Muscle layer of duodenum (tissue), 2 donors: ENCODE data around the gene CDH23.

ENCODE experiments used
- H3K27ac ChIP-seq: one replicate; pipeline ENCODE4 v1.7.0; 2013; ENCODE audit warnings: mild to moderate bottlenecking, low read length
- H3K27me3 ChIP-seq: one replicate; pipeline ENCODE4 v1.7.0; 2013; ENCODE audit warnings: low read depth, mild to moderate bottlenecking, control low read depth, low read length
- H3K36me3 ChIP-seq, 2 donors: one replicate each; pipeline ENCODE4 v1.7.0; 2013; ENCODE audit warnings: low read length in 2 of 2, control low read depth in 1 of 2, mild to moderate bottlenecking in 1 of 2; ENCODE audit not compliant: insufficient read depth in 2 of 2, control insufficient read depth in 1 of 2
- H3K4me1 ChIP-seq, 2 donors: one replicate each; pipeline ENCODE4 v1.7.0; 2013; ENCODE audit warnings: low read length in 2 of 2, mild to moderate bottlenecking in 2 of 2, control low read depth in 1 of 2, moderate library complexity in 1 of 2; ENCODE audit not compliant: insufficient read depth in 2 of 2, control insufficient read depth in 1 of 2
- H3K4me3 ChIP-seq, 2 donors: one replicate each; pipeline ENCODE4 v1.7.0; 2013; ENCODE audit warnings: low read length in 2 of 2, low read depth in 1 of 2, mild to moderate bottlenecking in 1 of 2
- H3K9me3 ChIP-seq, 2 donors: one replicate each; pipeline ENCODE4 v1.7.0; 2013; ENCODE audit warnings: low read length in 2 of 2, control low read depth in 1 of 2, mild to moderate bottlenecking in 1 of 2; ENCODE audit not compliant: control insufficient read depth in 1 of 2
- donor health status: healthy.

Gene CDH23

DNA sequence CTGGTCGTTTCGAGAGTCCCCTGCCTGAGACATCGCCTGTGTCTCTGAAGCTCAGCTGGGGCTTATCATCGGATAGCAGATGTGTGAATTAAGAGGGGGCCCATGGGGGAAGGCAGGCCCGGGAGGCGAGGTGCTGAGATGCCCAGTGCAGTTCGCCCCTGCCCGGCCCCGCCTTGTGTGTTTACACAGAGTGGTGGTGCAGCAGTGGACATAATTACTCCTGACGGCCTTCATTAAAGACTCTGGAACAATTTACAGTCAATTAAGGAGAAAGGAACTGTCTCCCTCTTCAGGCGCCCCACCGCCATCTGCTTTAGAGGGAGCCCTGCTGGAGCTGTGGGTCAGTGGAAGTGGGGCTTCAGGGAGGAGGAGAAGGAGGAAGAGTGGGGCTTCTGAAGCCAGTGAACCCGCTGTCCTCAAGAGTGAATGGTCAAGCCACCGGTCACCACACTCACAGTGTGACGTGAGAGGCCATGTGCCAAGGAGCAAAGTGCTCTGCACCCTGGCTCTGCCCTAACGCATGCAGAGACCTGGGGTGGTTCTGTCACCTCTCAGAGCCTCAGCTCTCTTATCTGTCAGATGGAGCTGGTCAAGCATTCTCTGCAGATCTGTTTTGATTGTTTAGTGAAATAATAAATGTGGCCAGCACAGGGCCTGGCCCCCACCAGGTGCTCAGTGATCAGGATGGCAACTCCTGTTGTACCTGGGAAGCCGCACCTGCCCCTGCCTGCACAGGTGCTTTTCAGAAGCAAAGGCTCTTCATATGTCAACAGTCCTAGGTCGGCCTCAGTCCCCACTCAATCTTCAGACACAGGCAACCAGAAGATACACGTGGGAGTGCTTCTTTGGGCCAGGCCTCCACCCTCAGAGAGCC is 65.6 kb downstream of the CDH23 start:
- H3K27me3 ChIP-seq: no peaks in the 10 kb centered on the region
- H3K4me1 ChIP-seq: no peaks in the 10 kb centered on the region
- H3K9me3 ChIP-seq: no peaks in the 10 kb centered on the region
- no peak overlapping the region for H3K27ac ChIP-seq
- H3K36me3 ChIP-seq: no peaks in the 10 kb centered on the region
- no peak overlapping the region for H3K4me3 ChIP-seq

DNA sequence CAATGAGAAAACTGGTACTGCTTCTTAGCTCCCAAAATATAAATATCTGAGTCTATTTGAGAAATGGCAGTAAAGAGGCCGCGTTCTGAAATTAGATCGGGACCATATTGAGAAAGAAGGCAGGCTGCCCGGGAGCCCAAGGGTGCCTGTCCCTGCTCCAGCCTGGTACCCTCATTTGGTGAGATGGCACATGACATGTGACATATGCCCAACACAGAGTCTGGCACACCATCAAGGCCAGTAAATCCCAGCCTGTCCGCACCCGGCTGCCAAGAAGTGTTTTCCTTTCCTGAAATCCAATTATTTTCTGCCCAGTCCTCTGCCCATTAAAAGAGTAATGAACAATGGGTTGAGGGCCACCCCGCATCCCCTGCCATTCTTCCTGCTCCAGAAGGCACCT is 66.4 kb downstream of the CDH23 start:
- no peaks in the 10 kb centered on the region for H3K4me1 ChIP-seq
- H3K27ac ChIP-seq: no peak overlapping the region
- H3K9me3 ChIP-seq: no peaks in the 10 kb centered on the region
- H3K36me3 ChIP-seq: no peaks in the 10 kb centered on the region
- no peak overlapping the region for H3K4me3 ChIP-seq
- no peaks in the 10 kb centered on the region for H3K27me3 ChIP-seq

DNA sequence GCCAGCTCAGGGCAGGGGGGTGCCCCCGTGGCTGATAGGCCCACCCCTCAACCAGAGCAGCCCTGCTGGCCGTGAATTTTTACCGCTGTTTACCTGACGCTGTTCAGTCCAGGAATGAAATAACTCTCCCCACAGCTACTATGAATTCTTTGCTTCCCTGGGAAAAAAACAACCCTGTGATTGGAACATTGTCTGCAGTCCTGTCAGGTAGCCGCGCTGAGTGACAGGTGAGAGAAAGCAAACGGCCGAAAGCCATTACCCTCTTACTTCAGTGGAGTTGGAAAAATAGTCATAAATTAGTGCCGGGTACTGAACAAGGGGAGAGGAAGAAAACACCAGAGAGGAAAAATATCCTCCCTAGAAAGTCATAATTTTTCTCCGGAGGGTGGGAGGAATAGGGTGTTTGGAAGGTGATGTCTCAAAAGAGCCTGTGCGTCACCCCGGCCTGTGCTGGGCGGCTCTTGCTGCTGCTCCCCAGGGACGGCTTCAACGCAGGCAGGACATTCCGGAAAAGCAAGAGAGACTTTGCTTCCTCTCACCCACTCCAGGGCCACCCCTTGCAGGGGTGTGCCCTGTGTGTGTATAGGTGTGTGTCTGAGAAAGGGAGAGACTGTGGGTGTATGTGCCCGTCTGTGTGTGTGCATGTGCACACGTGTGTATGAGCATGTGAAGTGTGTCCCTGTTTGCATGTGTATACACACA is 69.0 kb downstream of the CDH23 start:
- no peak overlapping the region for H3K4me3 ChIP-seq
- H3K27ac ChIP-seq: no peak overlapping the region
- H3K27me3 ChIP-seq: no peaks in the 10 kb centered on the region
- H3K36me3 ChIP-seq: no peaks in the 10 kb centered on the region
- no peaks in the 10 kb centered on the region for H3K4me1 ChIP-seq
- H3K9me3 ChIP-seq: no peaks in the 10 kb centered on the region

DNA sequence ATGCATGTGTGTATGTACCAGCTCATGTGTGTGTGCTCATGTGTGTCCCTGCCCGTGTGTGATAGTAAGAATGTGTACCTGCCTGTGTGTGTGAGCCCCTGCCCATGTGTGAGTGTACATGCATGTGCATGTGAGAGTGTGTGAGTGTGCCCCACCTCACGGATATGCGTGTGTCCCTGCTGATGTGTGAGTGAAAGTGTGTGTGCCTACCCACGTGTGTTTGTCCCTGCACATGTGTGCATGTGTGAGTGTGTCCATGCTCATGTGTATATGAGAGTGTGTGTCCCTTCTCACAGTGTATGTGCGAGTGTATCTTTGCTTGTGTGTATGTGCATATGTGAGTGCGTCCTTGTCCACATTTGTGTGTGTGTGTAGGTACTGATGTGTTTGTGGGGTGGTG is 69.6 kb downstream of the CDH23 start:
- Histone ChIP-seq H3K4me3 (no peak overlapping the region), H3K36me3 (no peaks in the 10 kb centered on the region), H3K9me3 (no peaks in the 10 kb centered on the region)

DNA sequence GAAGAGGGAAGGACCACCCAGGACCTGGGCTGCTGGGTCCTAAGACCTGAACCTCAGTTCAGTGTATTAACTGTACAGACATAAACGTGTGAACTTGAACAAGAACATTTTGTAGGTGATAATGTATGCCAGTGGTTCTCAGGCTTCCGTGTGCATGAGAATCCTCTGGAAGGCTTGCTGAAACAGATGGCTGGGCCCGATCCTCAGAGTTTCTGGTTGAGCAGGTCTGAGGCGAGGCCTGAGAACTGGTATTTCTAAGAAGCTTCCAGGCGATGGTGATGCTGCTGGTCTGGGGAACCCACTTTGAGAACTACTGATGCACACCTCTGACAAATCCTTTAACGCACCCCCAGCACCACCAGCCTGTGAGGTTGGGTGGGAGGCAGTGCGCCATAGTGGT is 70.4 kb downstream of the CDH23 start:
- Histone ChIP-seq H3K4me1 (no peaks in the 10 kb centered on the region), H3K27me3 (no peaks in the 10 kb centered on the region), H3K27ac (no peak overlapping the region), H3K36me3 (no peaks in the 10 kb centered on the region), H3K4me3 (no peak overlapping the region), H3K9me3 (no peaks in the 10 kb centered on the region)

More for the DNA sequence above, 69.6 kb downstream of the CDH23 start:
- H3K4me1 ChIP-seq: no peaks in the 10 kb centered on the region
- H3K27ac ChIP-seq: no peak overlapping the region
- no peaks in the 10 kb centered on the region for H3K27me3 ChIP-seq

DNA sequence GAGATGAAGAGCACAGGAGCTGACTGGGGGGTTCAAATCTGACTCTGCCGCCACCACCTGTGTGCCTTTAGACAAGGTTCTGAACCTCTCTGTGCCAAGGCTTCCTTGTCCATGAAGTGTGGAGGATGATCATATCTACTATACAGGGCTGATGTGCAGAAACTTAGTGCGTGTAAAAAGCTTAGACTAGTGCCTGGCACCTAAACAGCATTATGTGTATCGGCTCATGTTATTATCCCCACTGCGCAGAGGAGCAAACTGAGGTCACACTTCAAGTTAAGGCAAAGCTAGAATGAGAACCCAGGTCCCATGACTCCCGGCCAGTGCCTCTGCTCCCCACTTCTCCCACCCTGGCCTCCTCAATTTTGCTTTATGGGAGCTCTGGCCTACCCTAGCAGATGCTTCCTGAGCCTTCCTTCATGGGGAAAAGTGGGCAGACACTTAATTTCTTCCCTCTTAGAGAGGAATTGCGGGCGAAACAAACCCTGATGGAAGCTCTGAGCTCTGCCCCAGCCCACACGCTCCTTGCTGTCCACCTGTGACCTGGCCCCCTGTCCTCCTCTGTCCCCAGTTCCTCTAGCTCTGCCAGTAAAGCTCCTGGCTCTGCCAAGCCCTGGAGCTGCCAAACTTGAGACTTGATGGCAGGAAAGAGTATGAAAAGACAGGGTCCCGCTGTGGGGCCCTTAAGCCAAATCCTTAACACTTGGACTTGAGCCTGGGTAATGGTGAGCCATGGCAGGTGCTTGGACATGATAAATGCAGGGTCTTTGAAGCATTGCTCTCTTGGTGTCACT is 71.0 kb downstream of the CDH23 start:
- Histone ChIP-seq H3K27ac (no peak overlapping the region), H3K36me3 (no peaks in the 10 kb centered on the region), H3K9me3 (no peaks in the 10 kb centered on the region), H3K4me1 (no peaks in the 10 kb centered on the region), H3K4me3 (no peak overlapping the region), H3K27me3 (no peaks in the 10 kb centered on the region)

DNA sequence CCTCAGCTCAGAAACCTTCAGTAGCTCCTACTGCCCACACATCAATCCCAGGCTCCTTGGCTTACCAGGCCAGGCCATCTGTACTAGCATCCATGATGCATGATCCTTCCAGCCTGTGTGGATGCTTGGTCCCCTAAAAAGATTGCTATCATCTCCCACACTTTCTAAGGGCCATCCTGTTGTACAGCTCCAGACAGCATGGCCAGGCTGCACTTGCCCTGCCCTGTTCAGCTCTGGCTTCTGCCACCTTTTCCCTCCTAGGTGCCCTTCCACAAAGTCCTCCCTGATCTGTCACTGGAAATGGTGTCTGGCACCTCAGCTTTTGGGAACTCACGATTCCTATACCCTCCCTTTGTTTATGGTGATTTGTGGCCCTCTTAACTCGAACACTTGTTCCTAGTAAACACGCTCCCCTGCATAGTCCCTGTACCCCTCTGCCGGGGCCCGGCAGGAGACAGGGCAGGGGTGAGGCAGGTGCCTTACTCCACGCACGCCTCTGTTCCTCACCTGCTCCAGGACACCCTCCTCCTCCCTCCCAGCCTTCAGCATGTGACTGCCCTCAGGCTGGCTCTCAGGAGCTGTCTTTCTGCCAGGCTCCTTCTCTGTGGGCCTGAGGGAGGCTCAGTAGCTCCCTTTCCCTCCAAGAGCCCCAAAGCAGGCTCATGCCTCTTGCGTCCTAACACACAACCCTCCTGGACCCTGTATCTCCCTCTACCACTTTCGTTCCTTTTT is 71.8 kb downstream of the CDH23 start:
- no peak overlapping the region for H3K4me3 ChIP-seq
- no peaks in the 10 kb centered on the region for H3K36me3 ChIP-seq
- H3K9me3 ChIP-seq: no peaks in the 10 kb centered on the region
- no peaks in the 10 kb centered on the region for H3K4me1 ChIP-seq
- H3K27me3 ChIP-seq: no peaks in the 10 kb centered on the region
- no peak overlapping the region for H3K27ac ChIP-seq

DNA sequence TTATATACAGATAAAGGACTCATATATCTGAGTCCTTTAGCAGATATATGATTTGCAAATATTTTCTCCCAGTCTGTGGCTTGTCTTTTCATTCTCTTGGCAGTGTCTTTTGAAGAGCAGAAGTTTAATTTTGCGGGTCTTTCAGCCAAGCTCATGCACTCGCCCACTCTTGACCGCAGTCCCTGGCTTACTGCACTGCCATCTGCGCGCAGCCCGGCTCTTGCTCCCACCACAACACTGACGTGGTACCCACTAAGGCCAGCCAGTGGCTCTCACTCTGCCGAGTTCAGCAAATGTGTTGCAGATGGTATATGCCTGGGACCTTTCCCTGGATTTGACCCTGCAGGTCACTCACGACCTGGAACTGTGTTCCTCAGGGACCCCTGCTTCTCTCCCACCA is 74.3 kb downstream of the CDH23 start:
- Histone ChIP-seq H3K9me3 (no peaks in the 10 kb centered on the region), H3K4me1 (peaks cover 4 to 11% of the 10 kb centered on the region in 2 donors)

DNA sequence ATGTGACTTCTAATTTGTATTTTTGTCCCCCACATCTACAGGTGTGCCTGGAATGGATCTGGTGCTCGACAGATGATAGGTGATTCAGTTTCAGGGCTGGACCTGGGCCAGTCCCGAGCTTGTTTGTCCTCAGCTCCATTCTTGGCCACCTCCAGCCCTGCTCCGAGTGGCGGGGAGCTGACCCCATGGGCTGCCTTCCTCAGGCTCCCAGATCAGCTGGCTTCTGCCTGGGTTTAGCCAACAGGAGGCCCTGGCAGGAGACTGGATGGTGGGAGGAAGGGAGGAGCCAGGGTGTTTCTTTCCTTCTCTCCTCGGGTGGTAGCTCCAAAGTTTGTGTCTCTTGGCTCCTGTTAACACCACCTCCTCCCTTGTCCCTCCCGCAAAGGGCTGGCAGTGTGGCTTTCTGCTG is 75.2 kb downstream of the CDH23 start:
- Histone ChIP-seq H3K27ac (no peak overlapping the region), H3K4me1 (peaks cover 8 to 21% of the 10 kb centered on the region in 2 donors), H3K4me3 (no peak overlapping the region), H3K36me3 (no peaks in the 10 kb centered on the region), H3K27me3 (no peaks in the 10 kb centered on the region), H3K9me3 (no peaks in the 10 kb centered on the region)

More for the DNA sequence above, 74.3 kb downstream of the CDH23 start:
- no peaks in the 10 kb centered on the region for H3K36me3 ChIP-seq
- H3K27me3 ChIP-seq: no peaks in the 10 kb centered on the region
- H3K27ac ChIP-seq: no peak overlapping the region
- H3K4me3 ChIP-seq: no peak overlapping the region

DNA sequence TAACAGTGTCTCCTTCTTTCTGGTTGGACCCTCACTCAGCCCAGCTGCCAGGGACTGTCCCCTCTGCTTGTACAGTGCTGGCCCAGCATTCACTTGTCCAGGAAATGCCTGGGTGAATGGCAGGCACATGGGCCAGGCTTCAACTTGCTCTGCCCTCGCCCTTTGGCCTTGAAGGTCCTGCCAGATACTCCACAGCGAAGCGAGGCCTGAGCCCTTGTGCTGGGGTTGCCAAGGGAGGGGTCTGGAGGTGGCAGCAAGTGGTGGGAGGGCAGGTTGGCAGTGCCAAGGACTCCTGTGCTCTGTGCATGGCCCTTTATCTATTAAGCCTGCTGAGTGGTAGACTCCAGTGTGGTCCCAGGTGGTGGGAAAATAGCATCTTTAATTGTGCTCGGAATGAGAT is 75.7 kb downstream of the CDH23 start:
- H3K9me3 ChIP-seq: no peaks in the 10 kb centered on the region
- no peak overlapping the region for H3K4me3 ChIP-seq
- peaks cover 8 to 23% of the 10 kb centered on the region in 2 donors for H3K4me1 ChIP-seq
- no peaks in the 10 kb centered on the region for H3K27me3 ChIP-seq
- H3K36me3 ChIP-seq: no peaks in the 10 kb centered on the region
- no peak overlapping the region for H3K27ac ChIP-seq

DNA sequence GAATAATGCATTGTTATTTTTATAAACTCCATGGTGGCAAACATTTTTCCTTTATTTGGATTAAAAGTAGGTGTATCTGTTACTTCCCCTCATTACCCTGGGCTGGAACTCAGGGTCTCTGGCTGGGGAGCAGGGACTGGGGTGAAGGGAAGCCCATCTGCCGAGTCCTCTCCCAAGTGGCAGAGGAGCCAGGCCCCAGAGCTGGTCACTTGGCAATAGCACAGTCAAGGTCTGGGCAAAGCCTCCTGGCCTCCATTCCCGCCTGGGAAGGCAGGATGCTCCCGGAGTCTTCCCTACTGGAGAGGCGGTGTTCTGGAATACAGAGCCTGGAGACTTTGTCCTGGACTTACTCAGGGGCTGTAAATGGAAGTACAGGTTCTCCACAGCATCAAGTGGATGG is 76.2 kb downstream of the CDH23 start:
- Histone ChIP-seq H3K4me3 (no peak overlapping the region), H3K9me3 (no peaks in the 10 kb centered on the region), H3K27me3 (no peaks in the 10 kb centered on the region), H3K4me1 (peaks cover 8 to 23% of the 10 kb centered on the region in 2 donors), H3K27ac (no peak overlapping the region), H3K36me3 (no peaks in the 10 kb centered on the region)
